K562 (cell line): ENCODE measurements around the gene PHLDB3. TPM values are rescaled to one million over a fixed set of nuclear protein-coding genes. Genes with fewer than 3 reads are reported as not detected.

Experiments used
- HMGN3 ChIP-seq: IDR thresholded peaks from 2 replicates; pipeline ENCODE4 v1.6.1; 2011; ENCODE audit warnings: borderline replicate concordance, low read depth, mild to moderate bottlenecking, mixed read lengths, low read length; ENCODE audit not compliant: insufficient read length; ENCODE audit errors: extremely low read depth
- L3MBTL2 ChIP-seq: fragments of 450-650 bp; IDR thresholded peaks from 2 replicates; pipeline ENCODE4 v1.6.1; 2016; ENCODE audit warnings: mild to moderate bottlenecking, moderate library complexity
- LARP7 ChIP-seq: fragments of 450-650 bp; IDR thresholded peaks from 2 replicates; pipeline ENCODE4 v1.6.1; 2016
- NFIX ChIP-seq: fragments of 250-450 bp; sonication (Bioruptor Pico); IDR thresholded peaks from 2 replicates; pipeline ENCODE4 v1.4.0; 2020; ENCODE audit warnings: low read depth, mild to moderate bottlenecking, moderate library complexity
- NUFIP1 ChIP-seq: fragments of 450-650 bp; IDR thresholded peaks from 2 replicates; pipeline ENCODE4 v1.6.1; 2018; ENCODE audit not compliant: partially characterized antibody
- PHF8 ChIP-seq: fragments of 200-600 bp; sonication (generic); IDR thresholded peaks from 2 replicates; pipeline ENCODE4 v1.6.1; 2012; ENCODE audit warnings: mixed run types, mild to moderate bottlenecking, inconsistent platforms, low read length, moderate library complexity, borderline replicate concordance
- PML ChIP-seq: IDR thresholded peaks from 2 replicates; pipeline ENCODE4 v1.6.1; 2012; ENCODE audit warnings: low read length, inconsistent platforms
- PRMT5 ChIP-seq: sonication (generic); formaldehyde crosslinking; IDR thresholded peaks from 2 replicates; pipeline ENCODE4 v1.5.0; 2020; ENCODE audit warnings: missing genetic modification reagents
- SIN3B ChIP-seq: fragments of 450-650 bp; IDR thresholded peaks from 2 replicates; pipeline ENCODE4 v1.6.1; 2017; ENCODE audit warnings: low read depth, mild to moderate bottlenecking, moderate library complexity
- UBTF ChIP-seq, 2 experiments: IDR thresholded peaks; 2 replicates each; pipeline ENCODE4 v1.6.1; 2012; ENCODE audit warnings: improper control_type of control experiment in 2 of 2, low read depth in 2 of 2, low read length in 2 of 2, borderline replicate concordance in 1 of 2
- ZNF445 ChIP-seq: fragments of 250-450 bp; sonication (Bioruptor Pico); IDR thresholded peaks from 2 replicates; pipeline ENCODE4 v1.4.0; 2020; ENCODE audit warnings: low read depth, mild to moderate bottlenecking, moderate library complexity
- polyA plus RNA-seq, 8 experiments: library from polyadenylated mRNA; depleted of rRNA in 4 of 8; stranded (reverse) in 5 of 8; unstranded in 3 of 8; fragments of >200 nt; fragmentation: Nextera tagmentation in 2 of 8; fragmentation: Illumina TruSeq in 1 of 8; extraction: Ambion mirVana in 2 of 8; extraction: Trizol in 1 of 8; gene quantifications; 2 replicates each; pipeline versions ENCODE4 v1.2.1 to v1.2.3, GENCODE V29; 2011 to 2014; ENCODE audit warnings: inconsistent platforms in 1 of 8, missing spikeins in 1 of 8
- total RNA-seq, 7 experiments: library from RNA; depleted of rRNA in 6 of 7; stranded (reverse); fragments of >200 nt in 6 of 7; fragmentation: Illumina TruSeq in 2 of 7; extraction: Trizol in 2 of 7; gene quantifications; 2 replicates each; pipeline versions ENCODE4 v1.2.1 to v1.2.3, GENCODE V29; 2011 to 2021; ENCODE audit warnings: low replicate concordance in 1 of 7
- TF ChIP-seq, protein P1 (sequence below): sonication (generic); formaldehyde crosslinking; IDR thresholded peaks from 2 replicates; pipeline ENCODE4 v1.8.0; 2022; ENCODE audit warnings: mild to moderate bottlenecking, missing genetic modification reagents
- TF ChIP-seq, protein P2 (sequence below), 2 experiments: fragments of 450-650 bp; formaldehyde crosslinking in 1 of 2; IDR thresholded peaks; 2 replicates each; pipeline versions ENCODE4 v1.4.0 to v1.6.1; 2014 to 2020; ENCODE audit warnings: mild to moderate bottlenecking in 2 of 2, borderline replicate concordance in 1 of 2, low read depth in 1 of 2
- TF ChIP-seq, protein P3 (sequence below): fragments of 450-650 bp; IDR thresholded peaks from 2 replicates; pipeline ENCODE4 v1.6.1; 2016; ENCODE audit warnings: antibody characterized with exemption

The PHLDB3 gene
- total and polyA plus RNA-seq, 9 of the 15 experiments (the other 6 are each of a cell fraction or from before 2014, with no cell fraction given) = 0.04 to 23.5 (median 3.9) TPM

DNA sequence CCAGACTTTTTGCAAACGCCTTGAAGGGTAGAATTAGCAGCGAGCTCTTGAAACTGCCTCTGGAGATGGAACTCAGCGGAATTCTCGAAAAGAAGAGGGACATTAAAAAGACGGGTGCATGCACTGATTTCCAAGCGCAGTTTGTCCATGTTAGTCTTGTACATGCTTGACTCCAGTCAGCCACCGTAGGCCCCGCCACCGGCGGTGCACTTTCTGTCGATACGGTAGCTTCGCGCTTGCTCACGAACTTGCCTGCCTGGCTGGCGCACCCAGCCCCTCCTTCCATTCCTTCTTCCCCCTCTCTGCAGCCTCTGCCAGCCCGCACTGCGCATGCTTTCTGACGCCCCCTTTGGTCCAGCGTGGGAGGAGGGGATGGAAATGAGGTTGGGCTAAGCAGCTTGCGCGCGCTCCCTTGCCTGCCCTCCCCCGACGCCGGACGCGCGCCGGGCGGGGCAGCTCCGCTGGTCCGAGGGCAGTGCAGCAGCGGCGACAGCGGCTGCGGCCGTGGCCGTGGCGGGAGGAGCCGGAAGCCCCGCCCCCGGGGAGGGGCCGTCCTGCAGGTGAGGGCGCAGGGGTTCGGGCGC, 28.5 kb upstream of the PHLDB3 start, which contains the start of gene ZNF575 (continued):
- TF ChIP-seq LARP7 (no peak), UBTF (IDR thresholded peaks at IDR 0.05; ENCODE audit: borderline replicate concordance in 1 of 2, low read depth in 2 of 2, low read length in 2 of 2) (peak in 1 of 2 experiments; percentile 76; a peak in 1 of 4 replicates), L3MBTL2 (peak; percentile 84), ZNF445 (CRISPR knock-in tag) (no peak), SIN3B (peak; percentile 46), PML (peak; percentile 15; the same call in 1 of the 2 replicates), NFIX (CRISPR knock-in tag) (no peak), NUFIP1 (no peak), PRMT5 (CRISPR knock-in tag) (no peak), PHF8 (peak; percentile 66; the same call in 1 of the 2 replicates), HMGN3 (peak; percentile 74)
- TF ChIP-seq, protein P1, sequence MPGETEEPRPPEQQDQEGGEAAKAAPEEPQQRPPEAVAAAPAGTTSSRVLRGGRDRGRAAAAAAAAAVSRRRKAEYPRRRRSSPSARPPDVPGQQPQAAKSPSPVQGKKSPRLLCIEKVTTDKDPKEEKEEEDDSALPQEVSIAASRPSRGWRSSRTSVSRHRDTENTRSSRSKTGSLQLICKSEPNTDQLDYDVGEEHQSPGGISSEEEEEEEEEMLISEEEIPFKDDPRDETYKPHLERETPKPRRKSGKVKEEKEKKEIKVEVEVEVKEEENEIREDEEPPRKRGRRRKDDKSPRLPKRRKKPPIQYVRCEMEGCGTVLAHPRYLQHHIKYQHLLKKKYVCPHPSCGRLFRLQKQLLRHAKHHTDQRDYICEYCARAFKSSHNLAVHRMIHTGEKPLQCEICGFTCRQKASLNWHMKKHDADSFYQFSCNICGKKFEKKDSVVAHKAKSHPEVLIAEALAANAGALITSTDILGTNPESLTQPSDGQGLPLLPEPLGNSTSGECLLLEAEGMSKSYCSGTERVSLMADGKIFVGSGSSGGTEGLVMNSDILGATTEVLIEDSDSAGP (CRISPR knock-in tag) = no peak
- TF ChIP-seq, protein P2, sequence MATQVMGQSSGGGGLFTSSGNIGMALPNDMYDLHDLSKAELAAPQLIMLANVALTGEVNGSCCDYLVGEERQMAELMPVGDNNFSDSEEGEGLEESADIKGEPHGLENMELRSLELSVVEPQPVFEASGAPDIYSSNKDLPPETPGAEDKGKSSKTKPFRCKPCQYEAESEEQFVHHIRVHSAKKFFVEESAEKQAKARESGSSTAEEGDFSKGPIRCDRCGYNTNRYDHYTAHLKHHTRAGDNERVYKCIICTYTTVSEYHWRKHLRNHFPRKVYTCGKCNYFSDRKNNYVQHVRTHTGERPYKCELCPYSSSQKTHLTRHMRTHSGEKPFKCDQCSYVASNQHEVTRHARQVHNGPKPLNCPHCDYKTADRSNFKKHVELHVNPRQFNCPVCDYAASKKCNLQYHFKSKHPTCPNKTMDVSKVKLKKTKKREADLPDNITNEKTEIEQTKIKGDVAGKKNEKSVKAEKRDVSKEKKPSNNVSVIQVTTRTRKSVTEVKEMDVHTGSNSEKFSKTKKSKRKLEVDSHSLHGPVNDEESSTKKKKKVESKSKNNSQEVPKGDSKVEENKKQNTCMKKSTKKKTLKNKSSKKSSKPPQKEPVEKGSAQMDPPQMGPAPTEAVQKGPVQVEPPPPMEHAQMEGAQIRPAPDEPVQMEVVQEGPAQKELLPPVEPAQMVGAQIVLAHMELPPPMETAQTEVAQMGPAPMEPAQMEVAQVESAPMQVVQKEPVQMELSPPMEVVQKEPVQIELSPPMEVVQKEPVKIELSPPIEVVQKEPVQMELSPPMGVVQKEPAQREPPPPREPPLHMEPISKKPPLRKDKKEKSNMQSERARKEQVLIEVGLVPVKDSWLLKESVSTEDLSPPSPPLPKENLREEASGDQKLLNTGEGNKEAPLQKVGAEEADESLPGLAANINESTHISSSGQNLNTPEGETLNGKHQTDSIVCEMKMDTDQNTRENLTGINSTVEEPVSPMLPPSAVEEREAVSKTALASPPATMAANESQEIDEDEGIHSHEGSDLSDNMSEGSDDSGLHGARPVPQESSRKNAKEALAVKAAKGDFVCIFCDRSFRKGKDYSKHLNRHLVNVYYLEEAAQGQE (IDR thresholded peaks at IDR 0.05; ENCODE audit: borderline replicate concordance) = no peak
- TF ChIP-seq, protein P2 (CRISPR knock-in tag; IDR thresholded peaks at IDR 0.05; ENCODE audit: low read depth) = no peak
- TF ChIP-seq, protein P3, sequence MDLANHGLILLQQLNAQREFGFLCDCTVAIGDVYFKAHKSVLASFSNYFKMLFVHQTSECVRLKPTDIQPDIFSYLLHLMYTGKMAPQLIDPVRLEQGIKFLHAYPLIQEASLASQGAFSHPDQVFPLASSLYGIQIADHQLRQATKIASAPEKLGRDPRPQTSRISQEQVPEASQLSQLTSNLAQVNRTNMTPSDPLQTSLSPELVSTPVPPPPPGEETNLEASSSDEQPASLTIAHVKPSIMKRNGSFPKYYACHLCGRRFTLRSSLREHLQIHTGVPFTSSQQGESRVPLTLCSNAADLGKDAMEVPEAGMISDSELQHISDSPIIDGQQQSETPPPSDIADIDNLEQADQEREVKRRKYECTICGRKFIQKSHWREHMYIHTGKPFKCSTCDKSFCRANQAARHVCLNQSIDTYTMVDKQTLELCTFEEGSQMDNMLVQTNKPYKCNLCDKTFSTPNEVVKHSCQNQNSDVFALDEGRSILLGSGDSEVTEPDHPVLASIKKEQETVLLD = peak; percentile 32; the same call in 1 of the 2 replicates
